Esophagus mucosa (tissue), 1 donor: ENCODE results near the gene CDH13. TPM values are rescaled to one million over a fixed set of nuclear protein-coding genes. Genes with fewer than 3 reads are reported as not detected.

Source experiments
- ATAC-seq: fragments of 200-7000 bp; cut with Tn5 transposase; one replicate; pipeline ENCODE4 v1.9.1; 2020
- total RNA-seq: library from RNA; stranded (reverse); gene quantifications from one replicate; pipeline ENCODE4 v1.2.4, GENCODE V29; 2023
- donor health status: DM: yes; HTN: yes; CAD: no.

The CDH13 gene
- total RNA-seq, 1 donor from 2014 or later: 8.4 TPM

DNA sequence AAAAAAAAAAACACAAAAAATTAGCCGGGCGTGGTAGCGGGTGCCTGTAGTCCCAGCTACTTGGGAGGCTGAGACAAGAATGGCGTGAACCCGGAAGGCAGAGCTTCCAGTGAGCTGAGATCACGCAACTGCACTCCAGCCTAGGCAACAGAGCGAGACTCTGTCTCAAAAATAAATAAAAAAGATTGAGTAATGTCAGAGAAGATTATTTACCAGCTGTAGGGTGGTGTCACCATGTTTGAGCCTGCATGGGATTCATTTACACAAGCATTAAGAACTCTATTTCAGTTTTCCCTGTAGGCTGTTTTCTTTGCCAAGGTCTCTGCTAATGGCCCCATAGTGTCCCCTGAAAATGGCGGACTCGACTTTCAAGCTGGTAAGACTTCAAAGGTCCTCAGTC lies 575.0 kb downstream of the CDH13 start:
- ATAC-seq: no peak

GRCh38 chr16:83205896-83206295 lies 579.1 kb downstream of the CDH13 start:
- ATAC-seq: no peak

- ATAC-seq: no peak
Measured at GRCh38 chr16:83206426-83206825, 579.7 kb downstream of the CDH13 start.

DNA sequence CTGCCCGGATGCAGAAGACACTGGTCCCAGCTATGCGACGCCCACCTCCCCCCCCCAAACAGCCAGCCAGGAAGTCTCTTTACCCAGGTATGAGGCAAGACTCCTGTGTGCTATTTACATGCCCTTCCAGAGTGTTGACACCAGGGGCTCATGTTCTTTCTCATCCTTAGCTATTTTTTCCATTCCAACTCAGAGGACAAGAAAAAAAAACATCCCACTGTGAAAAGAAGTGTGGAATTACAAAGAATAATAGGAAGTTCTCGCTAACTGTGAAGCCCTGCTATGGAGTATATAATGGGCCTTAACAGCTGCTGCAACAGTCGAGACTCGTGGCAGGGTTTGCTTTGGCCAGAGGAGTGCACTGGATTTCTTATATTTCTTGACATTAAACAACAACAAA lies 584.9 kb downstream of the CDH13 start:
- no peak for ATAC-seq

DNA sequence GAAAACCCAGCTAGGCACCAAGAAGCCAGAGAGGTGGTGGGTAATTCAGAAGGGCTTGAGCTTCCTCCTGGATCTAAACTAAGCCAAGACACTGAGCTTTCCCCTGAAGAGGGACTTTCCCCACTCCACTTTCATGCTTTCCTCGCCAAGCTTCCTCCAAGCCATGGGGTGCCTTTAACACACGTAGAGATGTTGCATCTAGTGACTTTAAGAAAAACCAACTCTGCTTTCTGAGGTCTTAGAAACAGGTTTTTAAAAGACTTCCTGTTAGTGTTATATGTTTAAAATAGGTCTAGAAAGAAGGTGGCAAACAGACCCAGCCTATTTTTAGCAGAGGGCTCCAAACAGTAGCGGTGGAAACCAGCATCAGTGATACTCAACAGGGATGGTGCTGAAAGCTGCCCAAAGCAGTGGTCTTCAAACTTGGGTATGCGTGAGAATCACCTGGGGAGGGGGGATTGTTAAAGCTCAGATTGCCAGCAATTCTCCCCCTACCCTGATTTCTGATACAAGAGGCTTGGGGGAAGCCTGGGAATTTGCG lies 585.6 kb downstream of the CDH13 start:
- no peak for ATAC-seq

DNA sequence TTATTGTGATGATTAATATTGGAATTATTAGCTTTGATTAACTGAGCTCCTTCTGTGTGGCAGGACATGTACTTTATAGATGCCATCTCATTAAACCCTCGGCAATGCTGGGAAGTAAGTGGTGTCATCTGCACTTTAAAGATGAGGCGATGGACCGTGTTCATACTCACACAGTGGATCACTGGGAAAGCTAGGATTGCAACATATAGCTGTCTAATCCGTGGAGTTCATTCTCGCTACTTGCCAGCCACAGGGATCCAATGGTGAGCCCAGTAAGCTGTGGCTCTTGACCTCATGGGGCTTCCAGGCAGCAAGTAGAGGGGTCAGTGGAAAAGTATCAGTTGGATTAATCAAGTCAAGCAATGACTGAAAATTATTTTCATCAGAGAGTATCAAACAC lies 587.9 kb downstream of the CDH13 start:
- no peak for ATAC-seq

GRCh38 chr16:83215406-83216001 lies 588.7 kb downstream of the CDH13 start:
- ATAC-seq: no peak

GRCh38 chr16:83219285-83219684 lies 592.5 kb downstream of the CDH13 start:
- no peak for ATAC-seq

DNA sequence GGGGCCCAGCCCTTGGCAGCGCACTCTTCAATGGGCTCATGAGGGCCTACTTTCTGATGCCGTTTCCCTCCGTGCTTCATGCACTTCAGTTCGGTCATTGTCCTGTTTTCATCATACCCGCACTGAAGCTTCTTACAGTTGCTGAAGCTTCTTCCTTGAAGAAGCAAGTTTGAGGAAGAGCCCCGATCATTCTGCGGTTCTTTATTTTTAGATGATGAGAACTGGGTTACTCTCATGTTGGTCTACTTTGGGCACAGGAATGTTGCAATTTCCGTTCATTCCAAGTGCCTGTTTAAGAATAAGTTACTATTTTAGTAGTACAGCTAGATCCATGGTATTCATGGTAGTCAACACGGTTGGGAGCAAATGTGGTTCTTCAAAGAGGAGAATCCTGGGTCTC lies 593.3 kb downstream of the CDH13 start:
- ATAC-seq: no peak

GRCh38 chr16:83224642-83225041 lies 597.9 kb downstream of the CDH13 start:
- no peak for ATAC-seq

DNA sequence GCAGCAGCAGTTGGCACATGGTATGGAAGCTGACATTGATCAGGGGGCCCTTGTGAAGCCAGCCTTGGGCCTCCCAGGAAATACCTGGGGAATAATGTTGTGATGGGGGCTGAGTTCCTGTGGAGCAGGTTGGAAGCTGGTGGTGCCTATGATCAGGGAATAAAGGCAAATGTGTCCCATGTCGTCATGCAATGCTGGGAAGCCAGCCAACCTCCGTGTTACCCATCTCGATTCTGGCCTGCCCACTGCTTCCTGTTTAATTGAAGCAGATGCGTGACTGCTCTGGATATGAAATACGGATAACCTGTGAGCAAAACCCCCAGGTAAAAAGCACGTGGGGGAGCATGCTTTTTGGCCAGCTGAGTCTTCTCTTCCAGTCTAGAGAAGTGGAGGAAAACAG lies 600.6 kb downstream of the CDH13 start:
- no peak for ATAC-seq

DNA sequence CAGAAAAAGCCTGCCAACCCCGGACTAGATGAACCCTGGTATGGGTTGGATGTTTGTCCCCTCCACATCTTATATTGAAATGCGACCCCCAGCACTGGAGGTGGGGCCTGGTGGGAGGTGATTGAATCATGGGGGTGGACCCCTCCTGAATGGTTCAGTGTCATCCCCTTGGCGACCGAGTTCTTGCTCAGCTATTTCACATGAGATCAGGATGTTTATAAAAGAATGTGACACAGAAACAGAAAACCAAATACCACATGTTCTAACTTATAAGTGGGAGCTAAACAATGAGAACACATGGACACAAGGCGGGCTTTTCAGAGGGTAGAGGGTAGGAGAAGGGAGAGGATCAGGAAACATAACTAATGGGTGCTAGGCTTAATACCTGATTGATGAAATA lies 605.0 kb downstream of the CDH13 start:
- ATAC-seq: no peak

DNA sequence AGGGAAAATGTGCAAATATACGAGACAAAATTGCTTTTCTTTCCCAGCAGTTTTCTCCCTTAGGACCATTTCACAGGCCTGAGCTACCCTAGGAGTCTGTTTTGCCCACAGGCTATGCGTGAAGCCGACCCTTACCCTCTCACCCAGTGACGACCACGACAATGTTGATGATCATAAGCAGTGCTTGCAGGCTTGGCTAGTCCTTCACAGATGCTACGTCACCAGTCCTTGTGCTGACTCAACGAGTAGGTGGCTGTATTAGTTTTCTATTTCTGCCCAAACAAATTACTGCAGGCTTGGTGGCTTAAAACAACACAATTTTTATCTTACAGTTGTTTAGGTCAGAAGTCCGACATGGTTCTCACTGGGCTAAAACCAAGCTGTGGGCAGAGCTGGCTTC lies 606.4 kb downstream of the CDH13 start:
- ATAC-seq: no peak

DNA sequence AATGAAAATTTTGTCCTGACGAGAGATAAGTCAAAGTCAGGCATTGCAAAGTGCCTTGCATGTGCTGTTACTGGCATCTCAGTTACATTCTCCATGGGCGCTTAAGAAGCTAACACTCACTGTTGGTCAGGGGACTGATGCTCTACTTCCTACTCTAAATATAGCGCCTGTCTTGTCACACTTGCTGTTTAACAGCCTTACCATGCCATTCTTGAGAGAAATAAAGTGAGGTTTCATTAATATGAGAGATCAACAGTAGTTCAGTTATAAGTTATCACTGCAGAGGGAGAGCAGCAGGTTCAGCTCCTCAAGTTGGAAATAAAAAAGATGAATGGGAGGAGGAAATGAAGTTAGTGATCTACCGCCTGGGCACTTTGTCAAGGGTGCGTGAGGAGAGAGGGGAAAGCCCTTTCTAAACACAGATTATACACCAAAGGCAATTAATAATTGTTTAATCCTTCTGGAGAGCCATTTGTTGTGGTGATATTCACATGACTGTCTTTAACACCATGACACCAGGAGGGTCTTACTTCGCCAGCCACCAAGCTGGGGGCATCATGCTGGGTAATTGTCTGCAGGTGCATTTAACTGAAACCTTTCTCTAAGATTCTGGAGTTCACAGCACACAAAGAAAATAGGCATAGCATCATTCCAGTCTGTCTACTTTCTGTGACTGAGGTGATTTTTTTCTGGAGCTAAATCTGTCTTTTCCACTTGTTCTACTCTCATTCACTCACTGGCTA lies 612.4 kb downstream of the CDH13 start:
- no peak for ATAC-seq

- no peak for ATAC-seq
Measured at GRCh38 chr16:83244057-83244456, 617.3 kb downstream of the CDH13 start.

DNA sequence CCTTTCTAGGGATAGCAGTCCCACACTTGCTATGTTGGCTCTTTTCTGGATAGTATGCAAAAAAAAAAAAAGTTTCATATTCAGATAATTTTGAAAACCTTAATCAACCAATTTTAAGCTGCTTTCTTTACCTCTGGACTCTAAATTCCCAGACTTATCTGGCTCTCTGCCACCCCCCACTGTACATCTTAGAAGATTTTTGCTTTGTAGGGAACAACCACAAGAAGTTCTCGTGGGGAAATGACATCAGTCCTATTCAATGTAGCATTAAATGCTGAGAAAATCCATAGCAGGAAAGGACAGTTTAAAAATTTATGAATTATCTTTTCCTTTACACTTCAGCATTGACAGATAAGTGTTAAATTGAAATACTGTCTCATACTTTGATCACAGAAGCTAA lies 618.3 kb downstream of the CDH13 start:
- no peak for ATAC-seq

DNA sequence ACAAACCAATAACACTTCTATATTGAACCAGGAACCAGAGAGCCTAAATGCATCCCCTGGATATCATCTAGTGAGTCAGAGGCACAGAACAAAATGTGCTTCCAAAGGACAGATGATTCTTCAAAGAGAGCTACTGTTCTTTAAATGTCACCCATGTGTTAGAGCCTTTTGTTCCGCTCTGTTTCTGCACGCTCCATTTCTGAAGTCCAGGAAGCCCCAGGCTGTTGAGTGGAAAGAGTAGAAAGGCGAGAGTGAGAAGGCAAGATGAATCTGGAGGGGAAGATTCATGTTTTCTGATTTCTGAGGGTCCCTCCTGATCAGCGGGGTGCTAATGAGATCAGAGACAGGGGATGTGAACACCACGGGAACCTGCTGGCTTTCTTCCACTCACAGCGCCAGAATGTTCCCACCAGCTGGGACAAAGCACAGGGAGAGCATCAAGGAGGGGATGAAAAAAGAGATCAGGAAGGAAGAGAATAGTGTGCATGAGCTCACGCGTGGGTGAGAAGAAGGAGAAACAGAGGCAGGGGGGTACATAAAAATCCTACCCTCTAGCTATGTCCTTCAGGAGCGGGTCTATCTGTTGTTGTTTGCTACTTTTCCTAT lies 621.1 kb downstream of the CDH13 start:
- ATAC-seq: no peak

DNA sequence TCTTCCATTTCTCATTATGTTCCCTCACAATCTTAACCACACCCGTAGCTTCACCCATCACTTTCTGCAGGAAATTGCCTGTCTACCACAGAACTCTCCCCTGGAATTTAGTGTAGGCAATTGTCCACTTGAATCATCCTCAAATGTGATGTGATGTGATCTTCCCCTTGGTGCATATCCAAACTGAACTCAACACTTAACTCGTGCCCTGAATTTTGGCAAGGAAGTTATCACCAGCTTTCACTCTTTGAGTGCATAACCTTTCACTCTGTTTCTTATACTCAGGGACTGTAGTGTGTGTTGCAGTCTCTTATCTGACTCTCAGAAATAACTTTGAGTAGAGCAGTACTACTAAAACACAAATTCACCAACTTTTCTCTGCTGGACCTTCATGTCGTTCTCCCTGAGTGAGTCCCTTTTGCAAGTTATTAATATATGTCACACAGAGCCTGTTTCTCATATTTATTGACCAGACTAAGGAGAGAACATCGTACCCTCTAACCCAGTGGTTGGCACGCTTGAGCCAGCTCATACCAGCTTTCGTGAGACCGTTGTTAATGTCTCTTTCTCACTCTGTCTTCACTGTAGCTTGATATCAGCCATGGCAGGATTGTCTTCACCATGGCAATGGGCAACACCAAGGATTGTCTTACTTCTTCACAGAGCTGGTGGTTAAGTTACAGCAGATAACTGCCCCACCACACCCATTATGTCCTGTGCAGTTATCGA lies 622.1 kb downstream of the CDH13 start:
- ATAC-seq: no peak

- peak; percentile 41 for ATAC-seq
Measured at GRCh38 chr16:83253521-83253920, 626.8 kb downstream of the CDH13 start.

DNA sequence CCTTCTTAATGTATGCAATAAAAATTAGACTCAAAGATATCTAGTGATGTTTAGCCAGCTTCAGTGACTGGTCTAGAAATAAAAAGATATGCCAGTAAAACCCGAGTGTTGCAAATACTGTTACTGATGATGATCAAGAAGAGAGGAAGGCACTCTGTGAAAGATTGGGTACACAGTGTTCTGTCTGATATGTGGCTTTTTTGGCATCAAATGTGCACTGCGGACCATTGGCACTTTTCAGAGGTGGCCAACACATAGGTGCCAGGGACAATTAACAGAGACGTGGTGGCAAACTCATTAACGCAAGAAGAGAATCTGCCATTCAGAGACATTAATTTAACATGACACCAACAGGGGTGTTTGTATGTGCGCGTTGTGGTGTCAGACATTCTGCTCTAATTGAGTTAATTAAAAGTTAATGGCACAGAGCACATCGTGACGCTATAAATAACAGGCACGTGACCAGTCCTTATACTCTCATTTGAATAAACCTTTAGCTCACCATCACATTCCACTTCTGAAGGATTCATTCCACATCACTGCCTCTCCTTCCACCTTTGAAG lies 631.7 kb downstream of the CDH13 start:
- no peak for ATAC-seq

DNA sequence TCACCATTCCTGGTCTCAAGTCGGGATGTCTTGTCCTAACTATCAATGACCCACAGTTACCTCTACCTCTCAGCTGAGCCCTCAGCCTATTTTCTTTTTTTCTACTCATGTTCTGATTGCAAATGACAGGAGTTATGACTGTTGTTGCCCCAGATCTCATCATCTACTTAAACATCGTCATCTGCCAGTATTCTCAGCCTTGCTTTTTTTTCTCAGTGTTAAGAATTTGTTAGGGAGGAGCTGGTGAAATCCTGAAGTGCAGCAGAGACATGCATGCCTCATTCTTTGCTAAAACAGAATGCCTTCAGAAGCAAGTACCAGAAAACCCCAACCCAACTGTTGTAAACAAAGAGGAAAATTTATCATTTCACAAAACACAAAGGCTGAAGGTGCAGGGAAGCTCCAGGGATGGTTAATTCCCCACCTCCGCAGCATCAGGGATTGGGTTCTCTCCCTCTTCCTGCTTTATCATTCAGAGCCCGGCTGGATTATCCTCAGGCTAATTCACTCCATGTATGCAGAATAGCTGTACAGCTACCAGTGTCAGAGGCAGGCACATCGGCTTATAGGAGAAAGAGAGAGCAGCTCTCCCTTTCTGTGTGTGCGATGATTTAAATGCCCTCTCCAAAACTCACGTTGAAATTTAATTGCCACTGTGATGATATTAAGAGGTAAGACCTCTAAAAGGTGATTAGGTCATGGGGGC lies 640.2 kb downstream of the CDH13 start:
- no peak for ATAC-seq

GRCh38 chr16:83268169-83268568 lies 641.4 kb downstream of the CDH13 start:
- no peak for ATAC-seq
